HepG2 (cell line): ENCODE results near the gene TUBA4B. TPM values are rescaled to one million over a fixed set of nuclear protein-coding genes. Genes with fewer than 3 reads are reported as not detected.

Source experiments
- HHEX ChIP-seq: IDR thresholded peaks from 2 replicates; pipeline ENCODE4 v1.6.1; 2016; ENCODE audit warnings: control low read depth
- HNRNPLL ChIP-seq: fragments of 200-400 bp; formaldehyde crosslinking; IDR thresholded peaks from 2 replicates; pipeline ENCODE4 v1.6.1; 2017; ENCODE audit warnings: mild to moderate bottlenecking, low read depth, low read length; ENCODE audit not compliant: poor library complexity, severe bottlenecking
- ISL2 ChIP-seq: sonication (generic); formaldehyde crosslinking; IDR thresholded peaks from 2 replicates; pipeline ENCODE4 v1.5.0; 2020; ENCODE audit warnings: missing genetic modification reagents
- MAFK ChIP-seq, 2 experiments: IDR thresholded peaks in 1 of 2; conservative IDR thresholded peaks in 1 of 2; 2 replicates each; pipeline ENCODE4 v1.6.1; 2011; ENCODE audit warnings: improper control_type of control experiment in 2 of 2, low read length in 2 of 2
- MED1 ChIP-seq: sonication (generic); formaldehyde crosslinking; IDR thresholded peaks from 2 replicates; pipeline ENCODE4 v1.4.0; 2020; ENCODE audit warnings: missing genetic modification reagents
- MZF1 ChIP-seq: sonication (generic); formaldehyde crosslinking; IDR thresholded peaks from 2 replicates; pipeline ENCODE4 v1.8.1; 2023; ENCODE audit warnings: mild to moderate bottlenecking, missing genetic modification reagents, borderline replicate concordance
- NCOA1 ChIP-seq: sonication (generic); formaldehyde crosslinking; IDR thresholded peaks from 2 replicates; pipeline ENCODE4 v1.9.0; 2021; ENCODE audit warnings: missing genetic modification reagents
- PBX2 ChIP-seq: IDR thresholded peaks from 2 replicates; pipeline ENCODE4 v1.6.1; 2016; ENCODE audit warnings: control low read depth
- RFXAP ChIP-seq: sonication (generic); formaldehyde crosslinking; IDR thresholded peaks from 2 replicates; pipeline ENCODE4 v1.4.0; 2020; ENCODE audit warnings: missing genetic modification reagents, borderline replicate concordance
- SMAD9 ChIP-seq: sonication (generic); formaldehyde crosslinking; IDR thresholded peaks from 2 replicates; pipeline ENCODE4 v1.5.1; 2020; ENCODE audit warnings: mild to moderate bottlenecking, missing genetic modification reagents
- SP1 ChIP-seq, 2 experiments: fragments of 450-650 bp in 1 of 2; sonication (generic) in 1 of 2; formaldehyde crosslinking in 1 of 2; IDR thresholded peaks; 2 replicates each; pipeline versions ENCODE4 v1.4.0 to v1.6.1; 2016 to 2020; ENCODE audit warnings: missing genetic modification reagents in 1 of 2
- SRY ChIP-seq: sonication (generic); formaldehyde crosslinking; IDR thresholded peaks from 2 replicates; pipeline ENCODE4 v1.8.0; 2022; ENCODE audit warnings: mild to moderate bottlenecking, missing genetic modification reagents
- ZBTB20 ChIP-seq: sonication (generic); formaldehyde crosslinking; IDR thresholded peaks from 2 replicates; pipeline ENCODE4 v1.8.1; 2023; ENCODE audit warnings: missing genetic modification reagents, low read depth, mild to moderate bottlenecking, borderline replicate concordance
- ZBTB46 ChIP-seq: sonication (generic); formaldehyde crosslinking; IDR thresholded peaks from 2 replicates; pipeline ENCODE4 v1.4.0; 2020; ENCODE audit warnings: mild to moderate bottlenecking, missing genetic modification reagents, borderline replicate concordance
- ZC3H4 ChIP-seq: sonication (generic); formaldehyde crosslinking; IDR thresholded peaks from 2 replicates; pipeline ENCODE4 v1.4.0; 2020; ENCODE audit warnings: missing genetic modification reagents, borderline replicate concordance
- ZNF253 ChIP-seq: sonication (generic); formaldehyde crosslinking; IDR thresholded peaks from 2 replicates; pipeline ENCODE4 v1.8.0; 2022; ENCODE audit warnings: mild to moderate bottlenecking, missing genetic modification reagents, borderline replicate concordance
- ZNF326 ChIP-seq: sonication (generic); formaldehyde crosslinking; IDR thresholded peaks from 2 replicates; pipeline ENCODE4 v1.4.0; 2020; ENCODE audit warnings: missing genetic modification reagents, borderline replicate concordance
- ZNF512 ChIP-seq: sonication (generic); formaldehyde crosslinking; IDR thresholded peaks from 2 replicates; pipeline ENCODE4 v1.4.0; 2020; ENCODE audit warnings: mild to moderate bottlenecking, missing genetic modification reagents
- ZNF614 ChIP-seq: IDR thresholded peaks from 2 replicates; pipeline ENCODE4 v1.6.1; 2018; ENCODE audit warnings: missing biosample characterization, missing genetic modification reagents, inconsistent platforms, borderline replicate concordance
- ZNF674 ChIP-seq: sonication (generic); formaldehyde crosslinking; IDR thresholded peaks from 2 replicates; pipeline ENCODE4 v1.5.0; 2020; ENCODE audit warnings: low read depth, mild to moderate bottlenecking, missing genetic modification reagents
- ZNF761 ChIP-seq: sonication (generic); formaldehyde crosslinking; conservative IDR thresholded peaks from 2 replicates; pipeline ENCODE4 v1.4.0; 2020; ENCODE audit warnings: mild to moderate bottlenecking, missing genetic modification reagents
- ZNF850 ChIP-seq: sonication (generic); formaldehyde crosslinking; conservative IDR thresholded peaks from 2 replicates; pipeline ENCODE4 v1.9.0; 2021; ENCODE audit warnings: mild to moderate bottlenecking, missing genetic modification reagents
- polyA plus RNA-seq, 8 experiments: library from polyadenylated mRNA; depleted of rRNA in 3 of 8; stranded (reverse) in 7 of 8; unstranded in 1 of 8; fragments of >200 nt; fragmentation: Illumina TruSeq in 4 of 8; extraction: Trizol in 4 of 8; gene quantifications; 2 replicates each; pipeline versions ENCODE4 v1.2.1 to v1.2.3, GENCODE V29; 2011 to 2016; ENCODE audit warnings: low read depth in 4 of 8, missing spikeins in 1 of 8, mixed read lengths in 1 of 8; ENCODE audit not compliant: insufficient read depth in 1 of 8
- total RNA-seq, 5 experiments: library from RNA; depleted of rRNA; stranded (reverse); fragments of >200 nt; fragmentation: Illumina TruSeq; extraction: Trizol; gene quantifications; 2 replicates each; pipeline ENCODE4 v1.2.3, GENCODE V29; 2016; ENCODE audit warnings: low read depth in 1 of 5
- TF ChIP-seq, protein P1 (sequence below): sonication (generic); formaldehyde crosslinking; IDR thresholded peaks from 2 replicates; pipeline ENCODE4 v1.4.0; 2020; ENCODE audit warnings: missing genetic modification reagents, mild to moderate bottlenecking, borderline replicate concordance

TUBA4B gene
- total and polyA plus RNA-seq, 2 of the 13 experiments (the other 11 are each of a cell fraction or from before 2014, with no cell fraction given) = 0.18 to 0.22 TPM

- TF ChIP-seq ISL2 (CRISPR knock-in tag) (no peak; the same call in 1 of the 2 replicates), RFXAP (CRISPR knock-in tag) (peak; percentile 84), ZBTB46 (CRISPR knock-in tag) (peak; percentile 88), ZNF512 (no peak), SP1 (IDR thresholded peaks at IDR 0.05) (no peak), SP1 (CRISPR knock-in tag; IDR thresholded peaks at IDR 0.05) (peak; percentile 89), ZNF614 (0 out of 2 replicates have a peak, but pooled peaks have one; percentile 23), ZNF326 (CRISPR knock-in tag) (no peak), MED1 (peak; percentile 53; the same call in 1 of the 2 replicates), ZNF674 (CRISPR knock-in tag) (no peak), MZF1 (CRISPR knock-in tag) (no peak), HHEX (no peak), ZNF761 (CRISPR knock-in tag) (0 out of 2 replicates have a peak, but pooled peaks have one; percentile 59), PBX2 (CRISPR knock-in tag) (no peak), ZNF850 (CRISPR knock-in tag) (no peak), SRY (0 out of 2 replicates have a peak, but pooled peaks have one; percentile 11), ZBTB20 (CRISPR knock-in tag) (0 out of 2 replicates have a peak, but pooled peaks have one; percentile 12), MAFK (conservative IDR thresholded peaks at IDR 0.05 in 1 of 2, IDR thresholded peaks at IDR 0.05 in 1 of 2; ENCODE audit: low read length in 2 of 2) (no peak), ZNF253 (no peak), ZC3H4 (CRISPR knock-in tag) (no peak), SMAD9 (CRISPR knock-in tag) (0 out of 2 replicates have a peak, but pooled peaks have one; percentile 24), HNRNPLL (peak; percentile 72), NCOA1 (CRISPR knock-in tag) (no peak)
- TF ChIP-seq, protein P1, sequence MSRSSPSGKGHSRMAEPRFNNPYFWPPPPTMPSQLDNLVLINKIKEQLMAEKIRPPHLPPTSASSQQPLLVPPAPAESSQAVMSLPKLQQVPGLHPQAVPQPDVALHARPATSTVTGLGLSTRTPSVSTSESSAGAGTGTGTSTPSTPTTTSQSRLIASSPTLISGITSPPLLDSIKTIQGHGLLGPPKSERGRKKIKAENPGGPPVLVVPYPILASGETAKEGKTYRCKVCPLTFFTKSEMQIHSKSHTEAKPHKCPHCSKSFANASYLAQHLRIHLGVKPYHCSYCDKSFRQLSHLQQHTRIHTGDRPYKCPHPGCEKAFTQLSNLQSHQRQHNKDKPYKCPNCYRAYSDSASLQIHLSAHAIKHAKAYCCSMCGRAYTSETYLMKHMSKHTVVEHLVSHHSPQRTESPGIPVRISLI = no peak
Observed at GRCh38 chr2:219253753-219254589, 928 bp downstream of the TUBA4B start, which contains the start of gene TUBA4A (continued).
